ENCODE results near the gene PPP1R37.

The PPP1R37 gene

GRCh38 chr19:45110851-45111266 is 17.9 kb downstream of the PPP1R37 start:
- POLR2A ChIA-PET (ENCODE audit: low non-redundant PET), result no interaction called here

GRCh38 chr19:45112111-45112827 is 19.3 kb downstream of the PPP1R37 start:
- DNase-seq (ENCODE audit: low spot score), result no peak
- no peak for TF ChIP-seq CTCF (conservative IDR thresholded peaks at IDR 0.05; ENCODE audit: low read depth)
- ChIA-PET CTCF (interaction anchor here (0.5 kb wide), 1 partner anchor 19 kb away, joined by 3 read pairs; the partner anchor contains the start of gene PPP1R37), POLR2A (ENCODE audit: low non-redundant PET) (no interaction called here)
- H3K27ac ChIP-seq, result no peak overlapping the region

More at GRCh38 chr19:45110851-45111266, 17.9 kb downstream of the PPP1R37 start:
- no peak for TF ChIP-seq CTCF (conservative IDR thresholded peaks at IDR 0.05; ENCODE audit: low read depth)
- no peak for DNase-seq (ENCODE audit: low spot score)
- CTCF ChIA-PET, result no interaction called here
- no peak overlapping the region for H3K27ac ChIP-seq

- no peak for TF ChIP-seq CTCF (conservative IDR thresholded peaks at IDR 0.05; ENCODE audit: low read depth)
- CTCF ChIA-PET, result no interaction called here
- POLR2A ChIA-PET (ENCODE audit: low non-redundant PET), result interaction anchor here (0.5 kb wide), 1 partner anchor 23 kb away, joined by 4 read pairs; no protein-coding TSS in a partner anchor
- no peak for DNase-seq (ENCODE audit: low spot score)
- H3K27ac ChIP-seq, result peak overlapping the region; percentile 8; the same call in 1 of the 2 replicates
Measured at GRCh38 chr19:45113628-45114027, 20.6 kb downstream of the PPP1R37 start.

- CTCF ChIA-PET, result no interaction called here
- no peak for TF ChIP-seq CTCF (conservative IDR thresholded peaks at IDR 0.05; ENCODE audit: low read depth)
- peak overlapping the region; percentile 8; the same call in 1 of the 2 replicates for H3K27ac ChIP-seq
- no peak for DNase-seq (ENCODE audit: low spot score)
- POLR2A ChIA-PET (ENCODE audit: low non-redundant PET), result interaction anchor here (0.5 kb wide), 1 partner anchor 23 kb away, joined by 4 read pairs; no protein-coding TSS in a partner anchor
Measured at GRCh38 chr19:45114116-45114515, 21.1 kb downstream of the PPP1R37 start.

- ChIA-PET CTCF (interaction anchor here (1.1 kb wide), 1 partner anchor 392 kb away, joined by 3 read pairs; no protein-coding TSS in a partner anchor), POLR2A (ENCODE audit: low non-redundant PET) (no interaction called here)
- TF ChIP-seq CTCF (conservative IDR thresholded peaks at IDR 0.05; ENCODE audit: low read depth), result no peak
- H3K27ac ChIP-seq, result no peak overlapping the region
- DNase-seq (ENCODE audit: low spot score), result no peak
Measured at GRCh38 chr19:45115809-45116615, 23.0 kb downstream of the PPP1R37 start.

GRCh38 chr19:45117167-45117594 is 24.2 kb downstream of the PPP1R37 start:
- no peak for DNase-seq (ENCODE audit: low spot score)
- H3K27ac ChIP-seq, result peak overlapping the region; percentile 43
- CTCF ChIA-PET, result no interaction called here
- no peak for TF ChIP-seq CTCF (conservative IDR thresholded peaks at IDR 0.05; ENCODE audit: low read depth)
- POLR2A ChIA-PET (ENCODE audit: low non-redundant PET), result no interaction called here
